NCI-H2227 (cell line): ENCODE results near the gene VAX1.

Source experiments
- DNase-seq: peaks from one replicate; lab custom pipeline; 2025; ENCODE audit not compliant: unreplicated experiment; lab: John Stamatoyannopoulos, UW

Gene VAX1

GRCh38 chr10:117164592-117165537, 26.8 kb upstream of the VAX1 start:
- peak; percentile 73 for DNase-seq

GRCh38 chr10:117163954-117164548, 26.0 kb upstream of the VAX1 start:
- DNase-seq: peak; percentile 73

- DNase-seq: peak; percentile 56
Measured at GRCh38 chr10:117163061-117163953, 25.2 kb upstream of the VAX1 start.

GRCh38 chr10:117162093-117163060, 24.3 kb upstream of the VAX1 start:
- peak; percentile 24 for DNase-seq

- DNase-seq: no peak
Measured at GRCh38 chr10:117161386-117162033, 23.4 kb upstream of the VAX1 start.

- no peak for DNase-seq
Measured at GRCh38 chr10:117160567-117160966, 22.5 kb upstream of the VAX1 start.

GRCh38 chr10:117159390-117159789, 21.3 kb upstream of the VAX1 start:
- peak; percentile 38 for DNase-seq

GRCh38 chr10:117158297-117158696, 20.2 kb upstream of the VAX1 start:
- DNase-seq: no peak

- no peak for DNase-seq
Measured at GRCh38 chr10:117152668-117153067, 14.6 kb upstream of the VAX1 start.

- DNase-seq: no peak
Measured at GRCh38 chr10:117148284-117148683, 10.2 kb upstream of the VAX1 start.

GRCh38 chr10:117145019-117145418, 6.9 kb upstream of the VAX1 start:
- no peak for DNase-seq

- DNase-seq: no peak
Measured at GRCh38 chr10:117143103-117143823, 5.2 kb upstream of the VAX1 start.

GRCh38 chr10:117140525-117140902, 2.4 kb upstream of the VAX1 start:
- DNase-seq: no peak

- peak; percentile 57 for DNase-seq
Measured at GRCh38 chr10:117139581-117140524, 1.8 kb upstream of the VAX1 start.

- peak; percentile 87 for DNase-seq
Measured at GRCh38 chr10:117138838-117139580, 939 bp upstream of the VAX1 start.

- DNase-seq: no peak
Measured at GRCh38 chr10:117137031-117137910, 799 bp downstream of the VAX1 start.
